Hair follicle dermal papilla cell (primary cell): ENCODE data around the gene CDK5. TPM values are rescaled to one million over a fixed set of nuclear protein-coding genes. Genes with fewer than 3 reads are reported as not detected.

Source experiments
- total RNA-seq: library from RNA; depleted of rRNA; stranded (reverse); fragments of >200 nt; gene quantifications from 2 replicates; pipeline ENCODE4 v1.2.3, GENCODE V29; 2012

CDK5 gene
- total RNA-seq, result 12.2 and 12.4 TPM in 2 replicates

DNA sequence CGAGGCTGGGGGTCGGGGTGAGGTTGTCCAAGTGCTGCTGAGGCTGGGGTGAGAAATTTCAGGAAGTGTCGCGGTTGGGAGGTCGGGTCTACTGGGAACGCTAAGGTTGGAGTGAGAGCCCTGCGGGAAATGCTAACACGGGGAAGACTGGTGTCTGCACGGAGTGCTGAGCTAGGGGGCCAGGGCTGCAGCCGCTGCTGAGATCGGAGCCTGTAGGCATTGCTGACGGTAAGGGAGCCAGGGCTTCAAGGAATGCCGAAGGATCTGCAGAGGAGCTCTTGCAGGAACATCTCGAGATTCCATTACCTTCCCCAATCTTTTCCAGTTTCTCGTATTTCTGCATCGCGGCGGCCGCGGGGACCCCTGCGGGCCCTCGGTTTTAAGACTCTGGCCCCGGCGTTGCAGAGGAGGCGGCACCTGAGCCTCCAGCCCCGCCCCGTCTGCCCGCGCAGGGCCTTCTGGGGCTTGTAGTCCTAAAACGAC, at the start of gene CDK5:
TSS of gene CDK5 (minus strand) at position 392 of the 483 bp plus-strand sequence. CDS start at position 343, 49 bp downstream.

DNA sequence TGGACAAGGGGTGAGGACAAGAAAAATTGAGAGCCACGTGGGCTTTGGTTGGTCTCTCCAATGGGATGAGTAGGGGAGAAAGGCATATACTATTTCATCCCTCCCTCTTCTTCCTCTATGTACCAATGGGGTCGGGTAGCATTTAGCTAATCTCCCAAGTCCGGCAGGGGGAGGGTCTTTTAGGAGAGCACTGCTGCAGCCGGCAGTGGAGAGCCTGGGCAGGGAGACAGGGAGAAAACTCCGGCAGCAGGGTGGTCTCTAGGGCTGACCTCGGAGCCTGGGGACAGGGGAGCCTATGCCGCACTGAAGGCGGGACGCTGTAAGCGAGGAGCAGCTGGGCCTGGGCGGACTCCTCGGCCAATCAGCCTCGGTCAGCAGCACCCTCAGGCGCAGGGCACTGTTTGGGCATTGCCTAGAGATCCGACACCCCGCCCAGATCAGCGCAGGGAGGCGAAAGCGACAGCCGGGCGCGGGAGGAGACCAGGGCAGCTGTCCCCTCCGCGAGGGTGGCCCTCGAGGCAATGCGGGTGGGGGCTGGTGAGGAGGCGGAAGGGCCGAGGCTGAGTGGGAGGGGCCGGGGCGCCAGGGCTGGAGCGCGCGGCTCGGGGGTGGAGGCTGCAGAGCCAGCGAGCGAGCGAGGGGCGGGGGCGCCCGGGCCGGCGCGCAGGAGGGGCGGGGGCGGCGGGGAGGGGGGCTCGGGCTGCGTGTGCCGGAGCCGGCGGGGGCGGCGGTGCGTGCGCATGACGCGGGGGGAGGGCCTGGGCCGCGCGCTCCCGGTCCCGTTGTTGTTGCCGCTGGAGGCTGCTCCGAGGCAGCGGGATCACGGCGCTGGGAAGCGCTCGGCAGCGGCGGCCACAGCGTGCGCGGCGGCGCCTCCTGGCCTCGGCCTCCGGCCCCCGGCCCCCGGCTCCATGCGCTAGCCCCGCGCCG, 28.3 kb upstream of the CDK5 start, which contains the start of gene AGAP3:
TSS of gene AGAP3 (plus strand) at position 785 of the 930 bp plus-strand sequence. CDS start 267 bp downstream, outside the sequence.

GRCh38 chr7:151083071-151083823, 25.6 kb upstream of the CDK5 start, which contains the start of gene TMUB1:
Gene TMUB1, minus strand, starts transcription at chr7:151083493. Its CDS starts 930 bp downstream, at chr7:151082563.

DNA sequence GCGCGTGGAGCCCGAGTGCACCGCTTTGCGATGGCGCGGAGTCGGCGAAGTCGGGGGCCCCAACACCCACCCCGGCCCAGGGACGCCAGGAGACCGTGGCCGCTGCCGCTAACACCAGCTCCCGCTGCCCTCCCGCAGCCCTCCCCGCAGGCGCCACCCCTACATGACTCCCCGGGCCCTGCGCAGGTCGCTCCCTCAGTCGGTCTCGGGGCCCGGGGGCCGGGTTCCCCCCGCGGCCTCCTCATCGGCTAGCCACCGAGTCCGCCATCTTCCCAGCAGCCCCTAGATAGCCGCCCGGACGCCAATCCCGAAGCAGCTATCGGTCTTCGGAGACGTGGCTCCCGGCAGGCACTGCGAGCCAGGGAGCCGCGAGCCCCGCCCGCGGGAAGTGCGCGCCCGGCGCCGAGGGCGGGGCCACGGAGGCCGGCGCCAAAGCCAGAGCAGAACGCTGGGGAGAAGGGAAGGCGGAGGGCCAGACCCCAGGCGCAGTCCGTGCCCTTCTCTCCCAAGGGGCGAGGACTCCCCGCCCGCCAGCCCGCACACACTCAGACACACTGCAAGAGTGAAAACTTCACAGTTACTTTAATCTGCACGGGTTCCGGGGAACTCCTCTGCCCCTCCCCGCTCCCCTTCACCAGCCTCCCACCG, 22.9 kb upstream of the CDK5 start, which contains the start of gene FASTK:
TSS of gene FASTK (minus strand) at position 288 of the 648 bp plus-strand sequence. CDS start at position 245, 43 bp downstream.

GRCh38 chr7:151059367-151060112, 1.8 kb upstream of the CDK5 start, which contains the start of gene SLC4A2:
Gene SLC4A2, plus strand, starts transcription at chr7:151059589. Its CDS starts 2,399 bp downstream, at chr7:151061988.

DNA sequence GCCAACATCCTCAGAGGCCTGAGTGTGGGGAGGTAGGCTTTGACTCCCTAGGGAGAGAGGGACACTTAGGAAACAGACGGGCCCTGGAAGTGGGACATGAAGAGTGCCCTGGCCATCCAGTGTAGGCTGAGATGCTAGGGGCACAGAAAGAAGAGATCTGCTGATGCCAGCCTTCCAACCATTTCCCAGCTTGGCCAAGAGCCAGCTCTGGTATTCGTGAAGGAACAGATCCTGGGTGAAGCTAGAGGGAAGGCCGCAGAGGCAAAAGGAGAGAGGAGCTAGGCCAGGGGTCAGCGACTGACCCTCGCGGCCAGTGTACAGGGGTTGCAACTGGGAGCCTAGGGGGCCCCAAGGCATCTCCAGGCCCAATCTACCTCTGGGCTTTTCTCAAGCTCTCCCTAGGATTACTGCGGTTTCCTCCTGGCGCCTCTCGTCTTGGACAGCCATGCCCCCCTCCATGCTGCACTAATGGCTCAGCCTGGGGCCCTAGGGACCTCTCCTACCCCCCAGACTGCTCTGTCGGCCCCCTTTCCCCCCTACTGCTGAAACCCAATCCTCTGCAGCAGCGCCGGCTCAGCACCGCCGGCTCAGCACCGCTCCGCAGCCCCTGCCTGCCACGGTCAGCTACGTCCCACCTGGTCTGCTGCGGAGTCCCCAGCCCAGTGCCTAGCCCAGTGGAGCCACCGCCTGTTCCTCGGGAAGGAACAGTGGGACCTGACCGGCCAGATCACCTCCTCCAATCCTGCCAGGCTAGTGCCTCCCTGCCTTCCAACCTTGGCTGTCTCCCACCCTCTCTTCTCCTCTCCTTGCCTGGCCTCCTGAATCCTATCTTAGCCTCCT, 9.5 kb downstream of the CDK5 start, which contains the start of gene ASIC3:
TSS of gene ASIC3 (plus strand) at position 556 of the 840 bp plus-strand sequence. CDS start 355 bp downstream, outside the sequence.

DNA sequence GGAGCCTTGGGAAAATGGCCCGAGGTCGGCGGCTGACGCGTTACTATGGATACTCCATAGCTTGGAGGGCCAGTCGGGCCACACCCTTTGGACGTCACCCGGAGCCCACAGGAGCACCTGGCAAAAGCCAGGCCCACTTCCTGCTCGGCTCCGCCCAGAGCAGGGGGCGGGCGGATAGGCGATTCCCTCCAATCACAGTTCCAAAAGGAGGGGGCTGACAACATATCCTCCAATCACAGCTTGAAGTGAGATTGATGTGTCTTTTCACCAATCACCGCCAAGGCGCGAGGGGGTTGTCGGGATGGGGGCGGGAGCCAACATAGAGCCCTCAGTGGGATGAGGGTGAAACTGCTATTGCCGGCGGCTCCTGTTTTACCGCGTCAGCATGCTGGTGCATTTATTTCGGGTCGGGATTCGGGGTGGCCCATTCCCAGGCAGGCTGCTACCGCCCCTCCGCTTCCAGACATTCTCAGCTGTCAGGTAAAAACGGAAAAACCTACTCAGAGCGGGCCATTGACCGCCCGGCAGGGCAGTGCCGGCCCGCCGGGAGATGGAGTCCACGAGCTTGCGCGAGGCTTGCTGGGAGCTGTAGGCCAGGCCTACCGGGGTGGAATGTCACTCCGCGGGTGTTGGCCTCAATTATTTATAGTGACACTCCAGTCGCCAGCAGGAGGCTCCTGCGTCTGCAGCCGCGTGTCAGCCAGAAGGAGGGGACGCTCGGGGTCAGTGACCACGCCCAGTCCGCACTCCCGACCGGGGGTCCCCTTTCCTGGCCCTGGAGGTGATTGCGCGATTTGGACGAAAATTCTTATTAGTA, 29.4 kb downstream of the CDK5 start, which contains the start of gene ABCB8:
TSS of gene ABCB8 (plus strand) at position 320 of the 817 bp plus-strand sequence. CDS start at position 386, 66 bp downstream.

DNA sequence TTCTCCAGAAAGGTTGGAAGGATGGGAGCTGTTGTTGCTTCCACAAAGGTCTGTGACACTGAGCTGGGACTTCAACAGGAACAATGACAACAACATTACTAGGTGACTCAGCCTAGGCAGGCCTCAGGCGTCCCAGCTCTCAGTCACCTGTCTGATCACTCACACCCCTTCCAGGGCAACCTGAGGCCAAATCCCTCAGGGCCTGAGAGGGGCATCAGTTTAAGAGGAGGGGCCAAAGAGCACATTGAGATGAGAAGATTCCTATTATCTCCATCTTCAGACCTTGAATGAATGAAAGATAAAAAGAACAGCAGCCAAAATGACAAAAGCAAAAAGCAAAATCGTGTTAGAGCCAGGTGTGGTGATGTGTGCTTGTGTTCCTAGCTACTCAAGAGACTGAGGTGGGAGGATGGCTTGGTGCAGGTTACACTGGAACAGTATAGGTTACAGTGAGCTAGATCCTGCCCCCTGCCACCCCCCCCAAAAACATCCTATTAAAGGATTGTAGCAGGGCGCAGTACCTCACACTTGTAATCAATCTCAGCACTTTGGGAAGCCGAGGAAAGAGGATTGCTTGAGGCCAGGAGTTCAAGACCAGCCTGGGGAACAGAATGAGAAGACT, 33.2 kb downstream of the CDK5 start, which contains the start of gene ATG9B:
TSS of gene ATG9B (minus strand) at position 60 of the 622 bp plus-strand sequence. CDS start 71 bp downstream, outside the sequence.

Other genes starting within 250 kb of the CDK5 start
- not detected in 2 replicates for gene AOC1, start 205.4 kb downstream of the CDK5 start, total RNA-seq
- gene KCNH2, start 79.6 kb downstream of the CDK5 start, total RNA-seq, result 0.16 TPM in 1 of 2 replicates, not detected in the other
- gene NOS3, start 66.9 kb downstream of the CDK5 start, total RNA-seq, result 1.5 and 3.9 TPM in 2 replicates
- gene ATG9B, start 33.4 kb downstream of the CDK5 start, total RNA-seq, result under 0.01 and 0.16 TPM in 2 replicates
- 33.9 and 37.3 TPM in 2 replicates for gene ABCB8, start 29.4 kb downstream of the CDK5 start, total RNA-seq
- gene ASIC3, start 9.4 kb downstream of the CDK5 start, total RNA-seq, result 0.12 and 0.16 TPM in 2 replicates
- 69.2 and 82.3 TPM in 2 replicates for gene SLC4A2, start 1.7 kb upstream of the CDK5 start, total RNA-seq
- 134 and 135 TPM in 2 replicates for gene FASTK, start 22.9 kb upstream of the CDK5 start, total RNA-seq
- gene TMUB1, start 25.6 kb upstream of the CDK5 start, total RNA-seq, result 18.3 and 24.5 TPM in 2 replicates
- 42.9 and 73.5 TPM in 2 replicates for gene AGAP3, start 28.6 kb upstream of the CDK5 start, total RNA-seq
- not detected in 2 replicates for gene GBX1, start 109.8 kb upstream of the CDK5 start, total RNA-seq
- gene ASB10, start 129.4 kb upstream of the CDK5 start, total RNA-seq, result not detected in 2 replicates
- not detected in 2 replicates for gene H2BK1, start 152.6 kb upstream of the CDK5 start, total RNA-seq
- 56.0 and 57.3 TPM in 2 replicates for gene ABCF2, start 169.3 kb upstream of the CDK5 start, total RNA-seq
- gene CHPF2, start 174.6 kb upstream of the CDK5 start, total RNA-seq, result 94.7 and 105 TPM in 2 replicates
- gene SMARCD3, start 190.8 kb upstream of the CDK5 start, total RNA-seq, result 46.2 and 52.7 TPM in 2 replicates